Activated CD4-positive, alpha-beta T cell treated with anti-CD3 and anti-CD28 coated beads, Interleukin-2, amount 50 U/mL, for 48 hours (primary cell): ENCODE results near the gene HOXB1.
A peak's percentile ranks its signal among the peaks of the same experiment; 100 is the strongest.

Experiments
- DNase-seq, 2 experiments: peaks; one replicate each; pipeline ENCODE4 v3.0.0-alpha.2; 2020

Gene HOXB1

GRCh38 chr17:48553826-48554225 is 23.0 kb upstream of the HOXB1 start:
- DNase-seq, result no peak

GRCh38 chr17:48553190-48553547 is 22.4 kb upstream of the HOXB1 start:
- DNase-seq, result no peak

DNA sequence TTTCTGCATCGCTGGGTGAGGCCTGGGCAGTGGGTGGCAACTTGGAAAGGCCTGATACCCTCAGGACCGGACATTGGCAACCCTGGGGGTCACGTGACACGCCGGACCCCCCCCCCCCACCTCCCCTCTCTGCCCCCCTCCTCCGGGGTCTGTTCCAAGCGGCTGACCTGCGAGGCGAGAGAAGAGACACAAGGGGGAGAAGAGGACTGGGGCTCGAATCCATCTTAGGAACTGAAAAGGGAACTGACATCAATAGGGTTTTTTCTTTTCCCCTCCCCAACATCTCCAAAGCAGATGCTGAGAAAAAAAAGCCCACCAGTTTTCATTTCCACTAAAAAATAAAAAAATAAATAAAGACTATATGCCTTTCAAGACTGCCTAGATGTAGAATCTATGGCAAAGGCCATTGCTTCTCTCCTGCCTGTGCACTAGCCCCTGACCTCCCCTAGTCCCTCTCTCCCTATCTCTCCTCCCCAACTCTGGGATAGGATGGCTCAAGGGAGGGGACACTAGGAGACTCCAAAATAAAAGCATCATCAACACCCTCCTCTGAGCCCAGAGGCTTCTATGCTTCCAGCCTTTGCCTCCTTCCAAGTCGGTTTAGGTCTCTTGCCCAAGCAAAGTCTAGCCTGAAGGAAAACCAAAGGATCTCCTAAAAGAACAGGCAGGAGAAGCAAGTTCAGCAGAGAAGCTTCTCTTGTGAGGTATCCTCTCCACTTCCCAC is 21.8 kb upstream of the HOXB1 start:
- no peak for DNase-seq

DNA sequence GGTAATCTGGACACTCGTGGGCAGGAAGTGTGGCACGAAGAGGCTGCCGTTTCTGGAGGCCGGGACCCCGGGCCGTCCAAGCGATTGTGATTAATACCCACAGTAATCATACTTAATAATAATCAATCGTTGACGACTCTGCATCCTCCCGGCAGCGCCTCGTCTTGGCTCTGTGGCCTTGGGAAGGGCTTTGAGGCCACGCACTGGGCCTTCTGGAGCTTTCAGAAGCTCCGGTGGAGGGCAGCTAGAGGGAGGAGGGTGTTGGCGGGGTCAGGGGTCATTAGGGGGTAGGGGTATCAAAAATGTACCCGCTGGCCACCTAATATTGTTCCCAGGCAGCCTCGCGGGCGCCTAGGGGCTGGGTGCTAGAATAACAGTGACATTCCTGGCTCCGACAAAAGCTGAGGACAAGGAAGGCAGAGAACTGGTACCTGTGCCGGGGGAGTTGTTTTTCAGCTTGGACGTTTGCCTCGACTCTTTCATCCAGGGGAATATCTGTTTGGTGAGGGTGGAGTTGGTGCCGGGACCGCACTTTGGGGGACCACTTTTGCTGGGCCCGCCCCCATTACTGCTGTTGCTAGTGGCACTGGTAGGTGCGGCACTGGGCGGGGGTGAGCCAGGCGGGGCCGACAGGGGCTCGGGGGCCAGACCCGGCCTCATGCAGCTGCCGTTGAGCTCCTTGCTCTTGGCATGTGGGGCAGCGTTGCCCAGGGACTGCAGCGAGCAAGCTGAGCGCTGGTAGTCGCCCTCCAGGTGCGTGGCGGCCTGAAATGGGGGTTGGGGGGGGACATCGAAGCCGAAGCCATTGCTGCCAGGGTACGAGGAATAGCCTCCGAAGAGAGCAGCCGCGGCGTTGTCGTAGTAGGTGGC is 21.0 kb upstream of the HOXB1 start:
- DNase-seq, result no peak

- no peak for DNase-seq
Observed at GRCh38 chr17:48551214-48551555, 20.4 kb upstream of the HOXB1 start.

GRCh38 chr17:48550502-48551213 is 19.8 kb upstream of the HOXB1 start:
- DNase-seq, result no peak

DNA sequence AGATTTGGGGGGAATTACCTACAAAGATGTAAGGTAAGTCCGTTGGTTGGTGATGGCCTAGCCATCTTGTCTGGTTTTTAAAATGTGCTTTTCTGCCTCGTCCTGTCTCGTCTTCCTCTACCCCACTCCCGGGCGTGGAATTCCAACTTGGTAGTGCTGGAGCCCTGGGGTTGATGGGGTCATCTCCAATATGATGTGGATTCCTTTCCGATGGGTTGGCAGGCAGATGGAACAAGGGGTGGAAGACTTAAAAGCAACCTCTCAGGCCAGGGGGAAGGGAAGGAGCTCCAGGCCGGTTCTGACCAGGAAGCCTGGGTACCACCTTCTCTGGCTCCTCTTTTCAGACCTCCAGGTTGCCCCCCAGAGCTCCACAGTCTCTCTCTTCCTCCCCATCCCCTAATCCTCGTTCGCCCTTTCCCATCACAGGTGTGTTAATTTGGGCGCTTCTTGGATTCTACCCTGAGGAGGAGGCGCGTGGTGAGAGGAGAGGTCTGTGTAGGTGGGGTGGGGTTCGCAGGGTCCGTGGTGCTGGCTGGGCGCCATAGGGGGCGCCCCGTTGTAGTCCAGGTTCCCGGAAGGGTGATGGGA is 19.2 kb upstream of the HOXB1 start:
- DNase-seq, result no peak

DNA sequence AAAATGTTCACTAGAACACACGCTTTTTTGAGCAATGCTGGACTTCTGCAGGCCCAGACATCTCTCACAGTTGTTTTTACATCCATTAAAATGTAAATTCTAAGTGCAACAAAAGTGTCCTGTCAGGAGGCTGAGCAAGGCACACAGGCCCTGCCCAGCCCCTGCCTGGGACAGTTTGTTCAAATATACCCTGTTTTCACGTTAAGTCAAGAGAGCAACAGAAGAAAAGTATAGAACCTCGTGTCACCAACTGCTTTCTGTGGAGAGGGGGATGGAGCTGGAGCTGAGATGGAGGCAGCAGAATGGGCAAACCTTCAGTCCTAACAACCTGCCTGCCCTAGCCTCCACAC is 18.4 kb upstream of the HOXB1 start:
- no peak for DNase-seq

DNA sequence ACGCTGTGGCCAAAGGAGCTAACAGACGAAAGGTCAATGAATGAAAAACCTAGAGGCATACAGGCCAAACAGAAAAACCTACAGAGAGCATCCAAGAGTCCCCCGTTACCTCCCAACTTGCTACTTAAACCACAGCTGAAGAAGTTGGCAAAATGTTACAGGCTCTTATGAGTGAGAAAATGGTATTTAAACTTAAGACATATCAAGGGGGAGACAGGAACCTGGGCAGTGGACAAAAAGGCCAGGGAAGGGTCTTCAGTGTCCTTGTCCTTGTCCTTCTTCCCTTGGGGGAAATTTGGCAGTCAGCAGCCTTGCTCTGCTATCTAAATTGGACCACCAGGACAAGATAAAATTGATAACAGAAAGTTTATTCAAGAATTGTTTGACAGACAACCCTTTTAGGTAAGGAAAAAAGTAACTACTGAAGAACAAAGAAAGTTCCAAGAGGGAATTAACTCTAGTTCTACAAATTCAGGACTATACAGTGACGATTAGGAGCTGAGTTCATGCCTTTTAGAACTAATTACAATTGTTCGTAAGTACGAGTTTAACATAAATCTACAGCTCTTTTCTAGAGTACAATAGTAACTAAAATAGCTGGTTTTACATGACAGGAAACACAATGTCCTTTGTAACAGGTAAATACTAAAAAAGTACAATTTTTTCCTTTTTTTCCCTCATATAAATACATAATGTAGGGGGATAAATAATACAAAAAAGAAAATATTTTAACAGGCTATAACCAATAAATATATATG is 17.9 kb upstream of the HOXB1 start:
- no peak for DNase-seq

GRCh38 chr17:48547808-48548522 is 17.2 kb upstream of the HOXB1 start:
- DNase-seq, result peak in 1 of 2 experiments; percentile 42

DNA sequence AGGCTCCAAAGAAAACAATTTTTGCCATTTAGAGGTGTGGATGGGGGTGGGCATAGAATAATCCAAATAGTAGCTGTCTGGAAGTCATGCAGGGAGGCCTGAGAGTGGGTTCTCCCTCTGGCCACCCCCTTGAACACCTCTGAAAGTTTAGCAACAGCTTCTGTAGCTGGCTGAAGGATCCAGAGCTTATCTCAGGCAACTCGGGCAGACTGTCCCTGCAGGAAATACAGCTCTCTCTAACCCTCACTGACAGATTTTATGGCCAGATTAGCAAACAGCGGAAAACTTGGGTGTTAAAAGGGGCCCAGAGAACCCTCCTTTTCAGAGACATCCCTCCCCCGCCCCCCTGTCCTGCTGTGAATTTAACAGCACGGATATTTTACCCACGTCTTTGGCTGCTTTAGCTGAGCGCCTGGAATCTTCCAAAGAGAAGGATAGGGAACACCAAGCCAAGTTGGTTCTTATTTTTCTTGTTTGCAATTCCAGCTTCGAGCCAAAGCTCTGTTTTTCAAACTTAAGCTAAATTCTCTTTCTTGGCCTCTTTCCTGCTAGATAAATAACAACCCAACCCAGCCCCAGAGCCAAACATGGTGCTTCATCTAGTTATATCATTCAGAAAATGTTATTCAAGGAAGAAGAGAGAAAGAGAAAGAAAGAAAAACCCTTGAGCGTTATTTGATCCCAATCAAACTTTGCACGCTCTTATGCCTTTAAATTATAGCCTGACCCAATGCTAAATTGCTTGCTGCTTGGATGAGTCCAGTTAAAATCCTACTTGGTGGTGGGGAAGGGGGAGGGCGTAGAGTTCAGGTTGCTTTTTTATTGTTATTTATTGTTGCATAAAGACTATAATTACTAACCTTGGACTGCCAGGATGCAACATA is 16.4 kb upstream of the HOXB1 start:
- DNase-seq, result no peak

DNA sequence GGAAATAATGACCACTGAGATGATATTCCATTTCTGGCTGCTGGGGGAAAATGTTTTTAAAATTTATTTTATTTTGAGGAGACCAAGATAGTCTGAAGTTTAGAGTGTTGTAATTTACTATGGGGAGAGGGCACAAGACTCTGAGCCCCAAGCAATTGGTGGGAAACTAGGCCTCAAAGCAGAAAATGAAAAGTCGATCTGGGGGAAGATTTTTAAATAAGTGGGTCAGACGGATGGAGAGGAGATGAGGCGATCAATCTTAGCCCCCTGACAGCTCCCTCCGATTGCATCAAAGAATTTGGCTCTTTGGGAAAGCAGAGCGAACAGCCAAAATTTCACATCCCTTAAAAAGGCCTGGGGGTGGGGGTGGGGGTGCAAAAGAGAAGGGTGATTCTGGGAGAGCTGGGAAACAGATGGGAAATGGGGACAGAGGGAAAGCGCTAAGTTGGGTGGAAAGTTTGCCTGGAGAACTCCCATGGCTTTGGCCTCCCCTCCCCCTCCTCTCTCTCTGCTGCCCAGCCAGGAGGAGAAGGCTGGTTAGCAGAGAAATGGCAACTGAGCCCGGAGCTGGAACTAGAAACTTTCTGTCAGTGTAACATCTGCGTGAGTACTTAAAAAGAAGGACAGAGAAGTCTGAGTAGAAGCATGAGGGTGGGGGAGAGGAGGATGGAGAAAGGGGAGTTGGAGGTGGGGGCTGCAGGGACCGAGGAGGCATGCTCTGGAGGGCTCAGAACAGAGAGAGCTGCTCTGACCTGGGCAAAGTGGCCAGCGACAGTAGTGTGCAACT is 15.5 kb upstream of the HOXB1 start:
- DNase-seq, result no peak

DNA sequence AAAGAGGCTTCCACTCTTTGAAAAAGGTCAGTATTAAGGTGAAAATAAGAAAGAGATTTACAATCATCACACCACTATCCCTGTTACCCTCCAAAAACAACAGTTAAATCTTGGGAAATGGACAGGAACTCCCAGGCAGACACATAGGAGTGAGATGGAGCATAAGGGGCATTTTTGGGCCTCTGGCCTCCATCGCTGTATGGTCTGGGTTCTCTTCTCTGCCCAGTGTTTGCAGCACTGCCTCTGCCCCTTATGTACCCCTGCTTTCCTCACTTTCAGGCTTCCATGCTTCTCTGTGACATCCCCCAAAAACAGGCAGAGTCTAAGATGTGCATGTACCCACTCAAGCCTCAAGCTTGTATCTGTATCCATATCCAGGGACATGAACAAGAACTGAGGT is 14.7 kb upstream of the HOXB1 start:
- no peak for DNase-seq

DNA sequence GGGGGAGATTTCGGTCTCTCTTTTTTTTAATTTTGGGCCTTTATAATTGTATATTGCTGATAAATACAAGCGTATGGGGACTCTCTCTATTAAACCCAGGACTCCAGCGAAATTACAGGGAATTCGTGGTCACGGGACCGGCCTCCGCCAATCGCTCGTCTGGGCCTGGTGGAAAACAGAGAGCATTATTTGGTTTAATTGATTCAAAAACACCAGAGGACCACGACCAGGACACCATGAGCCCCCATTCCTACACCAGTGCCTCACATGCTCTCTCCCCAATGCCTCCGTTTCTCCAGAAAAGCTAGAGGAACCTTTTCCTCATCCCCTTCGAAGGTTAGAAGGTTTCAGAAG is 14.2 kb upstream of the HOXB1 start, which contains the start of gene HOXB2:
HOXB2 (minus strand) TSS at position 88 of the 354 bp plus-strand sequence. CDS start 198 bp downstream, outside the sequence.
- no peak for DNase-seq

- DNase-seq, result peak; percentile 42 to 59
Observed at GRCh38 chr17:48544349-48545021, 13.7 kb upstream of the HOXB1 start.

GRCh38 chr17:48543854-48544348 is 13.1 kb upstream of the HOXB1 start:
- peak; percentile 53 to 66 for DNase-seq

DNA sequence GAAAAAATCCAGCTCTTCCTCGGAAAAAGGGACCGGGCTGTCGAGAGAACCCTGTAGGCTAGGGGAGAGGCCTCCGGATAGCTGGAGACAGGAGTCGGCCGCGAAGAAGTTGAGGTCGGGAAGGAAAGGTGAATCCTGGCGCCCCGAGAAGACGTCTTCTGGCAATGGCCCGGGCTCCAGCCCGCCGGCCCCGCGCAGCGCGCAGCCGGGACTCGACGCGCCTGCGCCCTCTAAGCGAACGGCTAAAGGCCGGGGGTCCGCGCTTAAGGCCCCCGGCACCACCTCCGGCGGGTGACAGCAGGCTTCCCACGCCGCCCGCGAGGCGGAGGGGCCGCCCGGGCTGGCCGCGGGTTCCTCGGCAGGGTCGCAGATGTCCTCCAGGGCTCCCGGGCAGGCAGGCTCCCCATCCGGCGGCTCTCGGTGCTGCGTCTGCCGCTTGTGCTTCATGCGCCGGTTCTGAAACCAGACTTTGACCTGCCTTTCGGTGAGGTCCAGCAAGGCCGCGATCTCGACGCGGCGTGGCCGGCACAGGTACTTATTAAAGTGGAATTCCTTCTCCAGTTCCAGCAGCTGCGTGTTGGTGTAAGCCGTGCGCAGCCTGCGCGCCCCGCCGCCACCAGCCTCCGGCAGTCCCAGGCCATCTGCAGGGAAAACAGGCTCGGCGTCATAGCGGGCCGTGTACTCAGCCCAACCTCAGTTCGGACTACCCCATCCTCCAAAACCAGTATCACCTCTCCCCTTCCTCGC is 12.5 kb upstream of the HOXB1 start:
- peak; percentile 50 to 69 for DNase-seq

DNA sequence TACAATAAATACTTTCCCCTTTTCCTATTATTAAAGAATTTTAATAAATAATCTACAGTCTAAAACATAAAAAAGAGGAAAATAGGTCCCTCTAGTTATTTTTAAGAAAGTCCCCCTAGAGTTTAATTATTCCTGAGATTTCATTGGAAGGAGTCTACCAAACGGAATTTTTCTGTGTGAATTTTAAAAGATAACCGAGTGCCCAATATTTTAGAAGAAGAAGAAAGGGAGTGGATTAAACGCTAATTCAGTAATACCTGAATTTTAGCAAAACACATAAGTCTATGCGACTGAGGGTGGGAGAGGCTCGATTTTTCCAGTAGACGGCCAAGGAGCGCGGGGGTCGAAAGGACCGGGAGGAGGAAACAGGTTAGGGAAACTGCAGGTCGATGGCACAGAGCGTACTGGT is 11.9 kb upstream of the HOXB1 start:
- no peak for DNase-seq
